ENCODE results near the gene PDE10A.

PDE10A gene

GRCh38 chr6:165325609-165326008 is 337.4 kb downstream of the PDE10A start:
- DNase-seq: no peak

DNA sequence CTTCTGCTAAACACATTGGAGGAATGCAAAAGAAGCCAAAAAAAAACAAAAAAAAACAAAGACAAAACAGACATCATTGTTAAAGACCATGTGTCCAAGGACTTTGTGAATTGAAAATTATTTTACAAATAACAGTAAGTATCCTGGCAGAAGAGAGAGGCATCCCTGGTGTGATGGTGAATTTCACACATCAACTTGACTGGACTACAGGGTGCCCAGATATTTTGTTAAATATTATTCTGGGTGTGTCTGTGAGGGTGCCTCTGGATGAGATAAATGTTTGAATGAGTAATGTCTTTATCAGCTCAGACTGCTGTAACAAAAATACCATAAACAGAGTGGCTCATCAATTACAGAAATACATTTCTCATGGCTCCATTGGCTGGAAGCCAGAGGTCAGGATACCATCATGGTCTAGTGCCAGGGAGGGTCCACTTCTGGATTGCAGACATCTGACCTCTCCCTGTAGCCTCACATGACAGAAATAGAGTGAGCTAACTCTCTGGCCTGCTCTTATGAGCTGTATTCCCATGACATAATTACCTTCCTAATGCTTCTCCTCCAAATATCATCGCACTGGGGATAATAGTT is 341.4 kb downstream of the PDE10A start:
- DNase-seq: no peak

- no peak for DNase-seq
Measured at GRCh38 chr6:165321150-165321549, 341.9 kb downstream of the PDE10A start.

GRCh38 chr6:165317723-165318122 is 345.3 kb downstream of the PDE10A start:
- no peak for DNase-seq

DNA sequence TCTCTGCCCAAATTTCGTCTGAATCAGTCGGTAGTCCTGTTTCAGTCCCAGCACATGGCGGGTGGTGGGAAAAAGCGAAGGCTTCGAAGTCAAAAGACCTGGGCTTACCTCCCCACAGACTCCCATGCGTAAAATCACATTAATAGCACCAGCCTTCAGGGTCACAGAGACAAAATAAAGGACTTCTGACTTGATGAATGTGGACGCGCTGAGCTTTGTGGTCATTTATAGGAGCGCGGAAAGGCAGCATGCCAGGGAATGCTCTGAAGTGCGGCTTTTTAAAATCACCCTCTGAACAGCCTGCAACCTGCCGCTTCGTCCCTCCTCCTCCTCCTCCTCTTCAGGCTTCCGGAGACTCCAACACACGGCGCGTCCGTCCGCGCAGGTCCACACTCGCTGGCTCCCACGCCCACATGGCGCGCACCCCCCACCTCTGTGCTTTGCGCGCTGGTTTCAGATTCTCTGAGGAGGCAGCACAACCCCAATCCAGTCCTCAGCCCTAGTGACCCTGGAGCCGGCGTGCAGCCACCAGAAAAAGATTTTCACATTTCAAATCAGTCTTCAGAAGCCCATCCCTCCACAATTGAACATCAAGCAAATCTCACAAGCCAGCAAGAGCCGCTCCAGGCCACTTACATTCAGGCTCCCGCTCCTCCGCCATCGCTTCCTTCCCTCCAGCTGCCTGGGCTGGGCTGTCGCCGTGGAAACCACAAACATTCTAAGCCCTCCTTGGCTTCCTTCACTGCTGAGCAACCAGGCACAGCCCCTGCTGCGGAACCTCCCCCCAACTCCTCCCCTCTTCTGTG is 353.9 kb downstream of the PDE10A start, which contains the start of gene C6orf118:
TSS of gene C6orf118 (minus strand) at position 680 of the 806 bp plus-strand sequence. CDS start at position 661, 19 bp downstream.
- DNase-seq: no peak

DNA sequence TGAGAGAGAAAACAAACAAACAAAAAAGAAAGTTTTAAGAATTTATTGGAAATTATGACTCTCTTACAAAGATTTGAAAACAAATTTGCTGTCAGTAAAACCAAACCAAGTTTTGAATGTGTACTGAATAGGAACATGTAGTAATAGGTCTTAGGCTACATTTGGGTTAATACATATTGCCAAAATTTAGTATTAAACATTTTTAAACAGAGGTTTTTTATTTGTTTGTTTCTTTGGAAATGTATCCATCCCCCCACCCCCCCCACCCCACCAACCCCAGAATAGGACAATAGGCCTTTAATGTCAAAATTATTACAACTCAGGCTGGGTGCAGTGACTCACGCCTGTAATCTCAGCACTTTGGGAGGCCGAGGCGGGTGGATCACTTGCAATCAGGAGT is 356.1 kb downstream of the PDE10A start:
- no peak for DNase-seq

- no peak for DNase-seq
Measured at GRCh38 chr6:165301372-165302246, 361.4 kb downstream of the PDE10A start.

GRCh38 chr6:165300422-165300936 is 362.6 kb downstream of the PDE10A start:
- no peak for DNase-seq

- no peak for DNase-seq
Measured at GRCh38 chr6:165298875-165299274, 364.2 kb downstream of the PDE10A start.

DNA sequence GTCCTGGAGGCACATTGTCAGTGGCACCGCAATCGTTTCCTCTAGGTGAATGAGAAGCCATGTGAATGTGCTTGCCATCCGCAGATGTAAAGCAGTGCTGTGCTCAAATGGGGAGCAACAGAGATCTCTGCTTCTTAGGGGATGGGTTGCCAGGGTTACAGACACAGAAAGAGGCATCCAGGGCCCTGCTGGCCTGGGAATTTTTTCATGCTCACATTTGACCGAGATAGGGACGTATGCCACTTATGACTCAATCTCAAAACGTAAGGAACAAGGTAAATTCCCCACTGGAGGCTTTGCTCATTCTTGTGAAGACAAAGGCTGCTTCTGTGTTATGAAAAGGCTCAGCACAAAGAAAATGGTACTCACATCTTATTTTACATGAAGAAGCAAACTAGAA is 364.6 kb downstream of the PDE10A start:
- DNase-seq: no peak

DNA sequence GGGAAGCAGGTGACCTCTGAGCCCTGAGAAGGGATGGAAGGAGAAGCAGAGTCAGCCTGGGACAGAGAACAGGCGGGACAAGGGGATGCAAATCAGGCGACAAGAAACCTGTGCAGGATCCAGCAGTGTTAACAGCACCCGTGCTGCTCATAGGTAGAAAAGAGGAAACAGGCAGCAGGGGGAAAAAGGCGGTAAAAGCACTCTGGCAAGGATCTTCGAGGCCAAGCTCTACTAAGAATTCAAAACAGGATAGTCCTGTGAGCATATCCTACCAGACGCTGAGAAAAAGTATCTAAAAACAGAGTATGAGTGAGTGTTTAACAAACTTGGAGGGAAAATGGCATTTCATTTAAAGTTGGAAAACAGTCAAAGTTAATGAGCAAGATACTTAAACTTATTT is 370.4 kb downstream of the PDE10A start:
- no peak for DNase-seq

Data from stimulated activated CD4-positive, alpha-beta T cell treated with anti-CD3 and anti-CD28 coated beads, Interleukin-2, amount 100 ng/mL, for 48 hours (primary cell).